Bronchial epithelial cell (primary cell): ENCODE data around the gene WNT16. TPM values are rescaled to one million over a fixed set of nuclear protein-coding genes. Genes with fewer than 3 reads are reported as not detected.
"Not testable (repeated sequence)": the region's sequence is repeated elsewhere in the genome, so short reads cannot be mapped to it uniquely, and the experiment has no call there.

Experiments used
- DNase-seq: peaks from one replicate; pipeline ENCODE4 v3.0.0-alpha.2; 2010; ENCODE audit warnings: low read depth
- FAIRE-seq: peaks from 2 replicates; lab custom pipeline; 2011; peaks lifted over from hg19 to GRCh38; lab: Jason Lieb, UNC
- H3K27me3 ChIP-seq: 2 replicates; pipeline ENCODE4 v1.5.1; 2011; ENCODE audit warnings: low read length; ENCODE audit not compliant: control insufficient read depth, insufficient read depth
- H3K36me3 ChIP-seq: 2 replicates; pipeline ENCODE4 v1.5.1; 2011; ENCODE audit warnings: low read length; ENCODE audit not compliant: control insufficient read depth, insufficient read depth
- H3K4me3 ChIP-seq: 2 replicates; pipeline ENCODE4 v1.5.1; 2011; ENCODE audit warnings: mild to moderate bottlenecking, low read depth, low read length, control low read depth
- total RNA-seq: library from RNA; depleted of rRNA; stranded (reverse); fragments of >200 nt; gene quantifications from 2 replicates; pipeline ENCODE4 v1.2.1, GENCODE V29; 2014
- TF ChIP-seq, protein P1 (sequence below): IDR thresholded peaks from 2 replicates; pipeline ENCODE4 v1.5.1; 2011; ENCODE audit warnings: mild to moderate bottlenecking, moderate library complexity, low read length, control low read depth, inconsistent platforms; ENCODE audit not compliant: insufficient read depth, severe bottlenecking

The WNT16 gene
- total RNA-seq, 1 donor from 2014 or later = not detected

DNA sequence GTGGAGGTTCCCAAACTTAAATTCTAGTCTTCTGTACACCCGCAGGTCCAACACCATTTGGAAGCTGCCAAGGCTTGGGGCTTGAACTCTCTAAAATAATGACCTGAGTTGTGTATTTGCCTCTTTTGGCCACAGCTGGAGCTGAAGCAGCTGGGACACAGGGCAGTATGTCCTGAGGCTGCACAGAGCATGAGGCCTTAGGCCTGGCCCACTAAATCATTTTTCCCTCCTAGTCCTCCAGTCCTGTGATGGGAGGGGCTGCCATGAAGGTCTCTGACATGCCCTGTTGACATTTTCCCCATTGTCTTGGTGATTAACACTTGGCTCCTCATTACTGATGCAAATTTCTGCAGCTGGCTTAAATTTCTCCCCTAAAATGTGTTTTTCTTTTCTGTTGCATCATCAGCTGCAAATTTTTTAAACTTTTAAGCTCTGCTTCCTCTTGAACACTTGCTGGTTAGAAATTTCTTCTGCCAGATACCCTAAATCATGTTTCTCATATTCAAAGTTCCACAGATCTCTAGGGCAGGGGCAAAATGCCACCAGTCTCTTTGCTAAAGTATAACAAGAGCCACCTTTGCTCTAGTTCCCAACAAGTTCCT, 43.6 kb upstream of the WNT16 start:
- no peaks in the 10 kb centered on the region for H3K36me3 ChIP-seq
- TF ChIP-seq, protein P1, sequence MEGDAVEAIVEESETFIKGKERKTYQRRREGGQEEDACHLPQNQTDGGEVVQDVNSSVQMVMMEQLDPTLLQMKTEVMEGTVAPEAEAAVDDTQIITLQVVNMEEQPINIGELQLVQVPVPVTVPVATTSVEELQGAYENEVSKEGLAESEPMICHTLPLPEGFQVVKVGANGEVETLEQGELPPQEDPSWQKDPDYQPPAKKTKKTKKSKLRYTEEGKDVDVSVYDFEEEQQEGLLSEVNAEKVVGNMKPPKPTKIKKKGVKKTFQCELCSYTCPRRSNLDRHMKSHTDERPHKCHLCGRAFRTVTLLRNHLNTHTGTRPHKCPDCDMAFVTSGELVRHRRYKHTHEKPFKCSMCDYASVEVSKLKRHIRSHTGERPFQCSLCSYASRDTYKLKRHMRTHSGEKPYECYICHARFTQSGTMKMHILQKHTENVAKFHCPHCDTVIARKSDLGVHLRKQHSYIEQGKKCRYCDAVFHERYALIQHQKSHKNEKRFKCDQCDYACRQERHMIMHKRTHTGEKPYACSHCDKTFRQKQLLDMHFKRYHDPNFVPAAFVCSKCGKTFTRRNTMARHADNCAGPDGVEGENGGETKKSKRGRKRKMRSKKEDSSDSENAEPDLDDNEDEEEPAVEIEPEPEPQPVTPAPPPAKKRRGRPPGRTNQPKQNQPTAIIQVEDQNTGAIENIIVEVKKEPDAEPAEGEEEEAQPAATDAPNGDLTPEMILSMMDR = no peak
- DNase-seq (no peak), FAIRE-seq (no peak)
- no peaks in the 10 kb centered on the region for H3K27me3 ChIP-seq
- H3K4me3 ChIP-seq = no peak overlapping the region

GRCh38 chr7:121286186-121286585, 42.6 kb upstream of the WNT16 start:
- Histone ChIP-seq H3K27me3 (no peaks in the 10 kb centered on the region), H3K4me3 (no peak overlapping the region), H3K36me3 (no peaks in the 10 kb centered on the region)
- TF ChIP-seq, protein P1 = no peak
- DNase-seq (no peak), FAIRE-seq (no peak)

GRCh38 chr7:121286742-121287734, 41.8 kb upstream of the WNT16 start:
- H3K36me3 ChIP-seq = no peaks in the 10 kb centered on the region
- no peak overlapping the region for H3K4me3 ChIP-seq
- H3K27me3 ChIP-seq = no peaks in the 10 kb centered on the region
- DNase-seq (peak; percentile 74), FAIRE-seq (no peak)
- TF ChIP-seq, protein P1 = no peak

GRCh38 chr7:121288894-121289293, 39.9 kb upstream of the WNT16 start:
- H3K36me3 ChIP-seq = no peaks in the 10 kb centered on the region
- no peaks in the 10 kb centered on the region for H3K27me3 ChIP-seq
- FAIRE-seq (no peak), DNase-seq (peak; percentile 44)
- no peak overlapping the region for H3K4me3 ChIP-seq
- TF ChIP-seq, protein P1 = no peak

- not testable (repeated sequence) for H3K4me3 ChIP-seq, FAIRE-seq
Observed at GRCh38 chr7:121289930-121290329, 38.9 kb upstream of the WNT16 start.

GRCh38 chr7:121294448-121294992, 34.3 kb upstream of the WNT16 start:
- DNase-seq = peak; percentile 33
- TF ChIP-seq, protein P1 = no peak

More at GRCh38 chr7:121289930-121290329, 38.9 kb upstream of the WNT16 start:
- DNase-seq, H3K27me3 ChIP-seq, H3K36me3 ChIP-seq: not testable (repeated sequence)

More at GRCh38 chr7:121294448-121294992, 34.3 kb upstream of the WNT16 start:
- Histone ChIP-seq H3K4me3 (no peak overlapping the region), H3K36me3 (no peaks in the 10 kb centered on the region), H3K27me3 (no peaks in the 10 kb centered on the region)
- no peak for FAIRE-seq
